Fibroblast of pulmonary artery (primary cell): ENCODE results near the gene HIVEP3.

Experiments used
- DNase-seq: peaks from one replicate; pipeline ENCODE4 v3.0.0-alpha.2; 2010; ENCODE audit warnings: low read depth
- H3K4me3 ChIP-seq: replicated peaks from 2 replicates; pipeline ENCODE4 v1.5.1; 2011; ENCODE audit warnings: low read depth, mild to moderate bottlenecking, control low read depth, low read length, moderate library complexity
- TF ChIP-seq, protein P1 (sequence below): IDR thresholded peaks from 2 replicates; pipeline ENCODE4 v1.5.1; 2011; ENCODE audit warnings: mild to moderate bottlenecking, control low read depth, low read length, inconsistent platforms; ENCODE audit errors: missing control alignments

Gene HIVEP3

DNA sequence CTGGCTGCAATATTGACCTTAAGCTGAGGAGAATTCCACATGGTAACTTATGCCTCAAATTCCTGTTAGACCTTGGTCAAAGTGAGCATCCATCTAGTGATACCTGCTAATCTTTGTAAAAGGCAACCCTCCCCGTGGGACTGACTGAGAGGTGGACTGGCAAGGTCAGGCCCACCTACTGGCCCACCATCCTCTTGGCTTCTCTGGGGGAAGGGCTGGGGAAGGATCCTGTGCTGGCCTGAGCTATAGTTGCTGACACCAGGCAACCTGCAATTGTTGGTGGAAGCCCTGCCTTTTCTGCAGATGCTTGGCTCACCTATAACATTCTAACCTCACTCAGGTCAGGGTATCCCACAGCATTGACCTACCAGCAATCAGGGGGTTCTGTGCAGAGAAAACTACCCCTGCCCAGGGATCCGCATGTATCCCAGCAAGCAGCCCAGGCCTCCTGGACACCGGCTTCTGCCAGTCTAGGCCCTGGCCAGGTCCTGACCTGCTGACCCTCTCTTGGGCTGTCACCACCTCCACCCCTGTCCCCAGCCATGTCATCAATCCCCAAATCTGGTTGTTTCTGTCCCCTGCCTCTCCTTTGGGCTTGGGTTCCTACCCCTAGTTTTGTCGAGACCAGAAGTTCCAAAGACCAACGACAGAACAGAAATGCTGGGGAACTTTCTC, 326.1 kb downstream of the HIVEP3 start:
- DNase-seq, result no peak
- TF ChIP-seq, protein P1, sequence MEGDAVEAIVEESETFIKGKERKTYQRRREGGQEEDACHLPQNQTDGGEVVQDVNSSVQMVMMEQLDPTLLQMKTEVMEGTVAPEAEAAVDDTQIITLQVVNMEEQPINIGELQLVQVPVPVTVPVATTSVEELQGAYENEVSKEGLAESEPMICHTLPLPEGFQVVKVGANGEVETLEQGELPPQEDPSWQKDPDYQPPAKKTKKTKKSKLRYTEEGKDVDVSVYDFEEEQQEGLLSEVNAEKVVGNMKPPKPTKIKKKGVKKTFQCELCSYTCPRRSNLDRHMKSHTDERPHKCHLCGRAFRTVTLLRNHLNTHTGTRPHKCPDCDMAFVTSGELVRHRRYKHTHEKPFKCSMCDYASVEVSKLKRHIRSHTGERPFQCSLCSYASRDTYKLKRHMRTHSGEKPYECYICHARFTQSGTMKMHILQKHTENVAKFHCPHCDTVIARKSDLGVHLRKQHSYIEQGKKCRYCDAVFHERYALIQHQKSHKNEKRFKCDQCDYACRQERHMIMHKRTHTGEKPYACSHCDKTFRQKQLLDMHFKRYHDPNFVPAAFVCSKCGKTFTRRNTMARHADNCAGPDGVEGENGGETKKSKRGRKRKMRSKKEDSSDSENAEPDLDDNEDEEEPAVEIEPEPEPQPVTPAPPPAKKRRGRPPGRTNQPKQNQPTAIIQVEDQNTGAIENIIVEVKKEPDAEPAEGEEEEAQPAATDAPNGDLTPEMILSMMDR, result no peak
- H3K4me3 ChIP-seq, result no peak overlapping the region

DNA sequence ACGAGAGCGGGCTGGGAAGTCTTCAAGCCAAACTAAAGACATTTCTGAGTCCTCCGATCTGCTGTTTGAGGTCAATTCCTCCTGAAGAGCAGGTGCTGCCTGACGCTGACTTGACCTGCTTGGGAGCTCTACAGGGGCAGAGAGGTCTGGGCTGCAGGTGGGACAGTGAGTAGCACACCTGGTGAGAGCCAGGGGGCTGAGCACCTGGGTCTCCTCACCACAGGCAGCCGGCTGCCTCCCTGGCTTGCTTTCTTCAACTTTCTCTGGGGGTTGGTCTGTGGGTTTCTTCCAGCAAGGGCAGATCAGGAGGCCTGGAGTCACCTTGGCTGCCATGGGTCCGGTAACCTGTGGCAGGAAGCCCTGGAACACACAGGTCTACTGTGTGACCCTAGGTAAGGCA, 326.8 kb downstream of the HIVEP3 start:
- H3K4me3 ChIP-seq, result no peak overlapping the region
- TF ChIP-seq, protein P1, result no peak
- DNase-seq, result no peak

DNA sequence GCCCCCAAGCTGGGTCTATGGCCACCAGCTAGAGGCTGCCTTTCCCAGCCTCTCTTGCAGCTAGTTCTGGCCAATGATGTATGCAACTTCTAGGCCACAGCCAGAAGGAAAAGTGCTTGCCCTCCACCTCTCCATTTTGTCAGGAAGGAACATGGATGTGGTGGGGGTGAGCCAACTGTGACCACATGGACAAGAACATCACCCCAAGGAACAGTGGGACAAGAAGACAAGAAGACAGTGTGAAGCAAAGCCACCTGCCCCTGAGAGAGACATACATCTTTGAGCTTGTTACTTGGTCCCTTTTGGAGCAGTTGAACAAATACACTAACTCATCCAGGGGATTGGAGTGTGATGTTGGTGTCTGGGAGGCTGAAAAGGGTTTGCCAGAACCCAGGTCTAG, 328.4 kb downstream of the HIVEP3 start:
- TF ChIP-seq, protein P1, result no peak
- H3K4me3 ChIP-seq, result no peak overlapping the region
- no peak for DNase-seq

DNA sequence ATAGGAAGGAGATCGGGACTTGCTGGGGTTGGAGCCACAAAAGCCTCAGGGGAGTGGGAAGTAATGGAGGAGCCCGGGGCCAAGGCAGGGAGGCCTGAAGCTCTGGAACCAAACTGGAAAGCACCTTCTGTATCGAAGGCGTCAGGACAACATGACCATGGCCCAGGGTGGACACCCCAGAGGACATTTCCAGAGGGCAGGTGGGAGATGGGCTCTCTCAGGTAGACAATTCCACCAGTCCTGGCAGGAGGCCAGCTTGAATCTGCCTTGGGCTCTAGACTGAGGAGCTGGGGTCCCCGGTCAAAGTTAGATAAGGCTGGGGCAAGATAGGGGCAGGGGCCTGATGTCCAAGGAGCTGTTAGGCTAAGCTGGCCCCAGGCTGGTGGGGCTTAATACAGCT, 329.3 kb downstream of the HIVEP3 start:
- TF ChIP-seq, protein P1, result no peak
- H3K4me3 ChIP-seq, result no peak overlapping the region
- no peak for DNase-seq

DNA sequence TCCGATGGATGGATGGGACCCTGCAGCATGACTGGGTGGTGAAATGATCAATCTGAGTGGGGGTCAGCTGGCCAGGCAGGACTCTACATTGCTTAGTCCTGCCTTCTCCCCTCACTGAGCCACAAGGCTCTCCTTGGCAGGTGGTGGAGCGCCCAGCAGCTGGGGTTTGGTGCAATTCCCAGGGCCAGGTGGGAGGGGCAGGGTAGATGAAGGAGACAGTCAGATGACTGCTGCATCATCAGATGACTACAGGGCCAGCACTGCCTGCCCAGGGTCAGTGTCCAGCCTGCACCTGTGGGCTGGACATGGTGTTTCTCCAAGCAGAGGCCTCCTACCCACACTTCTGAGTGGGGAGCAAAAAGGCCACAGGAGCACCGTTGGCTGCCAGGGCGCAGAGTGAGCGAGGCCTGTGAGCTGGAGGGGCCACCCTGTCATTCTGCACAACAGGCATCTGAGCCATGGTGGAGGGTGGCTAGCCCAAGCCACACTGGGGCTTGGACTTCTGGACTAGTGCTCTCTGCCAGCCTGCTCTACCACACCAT, 330.3 kb downstream of the HIVEP3 start:
- TF ChIP-seq, protein P1, result no peak
- no peak for DNase-seq

DNA sequence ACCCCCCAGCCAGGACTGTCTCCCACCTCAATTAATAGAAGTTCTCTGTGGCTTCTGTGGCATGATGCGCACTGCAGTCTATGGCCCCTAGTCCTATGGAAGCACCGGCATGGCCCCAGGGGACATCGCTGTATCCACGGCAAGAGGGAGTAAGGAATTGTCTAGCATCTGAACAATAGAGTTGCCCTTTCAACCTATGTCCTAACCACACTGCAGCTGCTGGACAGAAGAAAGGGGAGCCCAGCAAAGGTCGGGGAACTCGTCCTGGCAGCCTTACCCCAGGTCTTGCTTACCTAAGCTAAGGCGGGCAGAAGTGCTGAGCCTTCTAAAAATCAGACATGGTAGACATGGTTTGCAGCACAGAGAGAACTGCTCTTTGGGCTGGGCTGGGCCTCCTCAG, 330.9 kb downstream of the HIVEP3 start:
- no peak overlapping the region for H3K4me3 ChIP-seq
- DNase-seq, result no peak
- TF ChIP-seq, protein P1, result no peak

More for the DNA sequence above, 330.3 kb downstream of the HIVEP3 start:
- H3K4me3 ChIP-seq, result no peak overlapping the region

DNA sequence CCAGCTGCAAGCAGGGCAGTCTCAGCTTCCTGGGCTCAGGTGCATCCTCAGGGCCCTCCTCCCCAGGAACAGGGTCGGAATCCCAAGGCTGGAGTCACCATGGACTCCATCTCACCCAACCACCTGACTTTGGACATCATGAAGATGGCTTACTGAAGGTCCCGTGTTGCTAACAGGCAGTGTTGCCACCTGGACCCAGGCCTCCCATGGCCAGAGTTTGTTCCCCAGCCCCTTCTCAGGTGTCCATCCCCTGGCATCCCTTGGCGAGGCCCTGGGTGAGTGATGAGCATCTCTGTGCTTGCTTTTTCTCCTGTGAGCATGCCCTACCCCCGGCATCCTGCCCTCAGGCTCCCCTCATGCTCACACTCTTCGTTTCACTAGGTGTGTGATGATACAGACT, 332.5 kb downstream of the HIVEP3 start:
- no peak for DNase-seq
- TF ChIP-seq, protein P1, result no peak
- no peak overlapping the region for H3K4me3 ChIP-seq
